Kidney epithelial cell (primary cell): Measurements from ENCODE around the gene PRODH. TPM values are rescaled to one million over a fixed set of nuclear protein-coding genes. Genes with fewer than 3 reads are reported as not detected.

ENCODE experiments used
- DNase-seq: peaks from one replicate; pipeline ENCODE4 v3.0.0-alpha.2; 2010; ENCODE audit warnings: low read depth
- H3K27me3 ChIP-seq: 2 replicates; pipeline ENCODE4 v1.6.0; 2011; ENCODE audit warnings: low read length; ENCODE audit not compliant: control insufficient read depth, insufficient read depth
- H3K36me3 ChIP-seq: 2 replicates; pipeline ENCODE4 v1.5.1; 2011; ENCODE audit warnings: low read length; ENCODE audit not compliant: control insufficient read depth, insufficient read depth
- H3K4me3 ChIP-seq: 2 replicates; pipeline ENCODE4 v1.5.1; 2011; ENCODE audit warnings: low read depth, mild to moderate bottlenecking, control low read depth, low read length
- total RNA-seq: library from RNA; depleted of rRNA; stranded (reverse); fragments of >200 nt; gene quantifications from 2 replicates; pipeline ENCODE4 v1.2.3, GENCODE V29; 2015
- TF ChIP-seq, protein P1 (sequence below): IDR thresholded peaks from 2 replicates; pipeline ENCODE4 v1.5.1; 2011; ENCODE audit warnings: mild to moderate bottlenecking, moderate library complexity, low read length, control low read depth, inconsistent platforms; ENCODE audit not compliant: insufficient read depth, poor library complexity, severe bottlenecking

PRODH gene
- total RNA-seq, 1 donor from 2014 or later = 5.2 TPM

DNA sequence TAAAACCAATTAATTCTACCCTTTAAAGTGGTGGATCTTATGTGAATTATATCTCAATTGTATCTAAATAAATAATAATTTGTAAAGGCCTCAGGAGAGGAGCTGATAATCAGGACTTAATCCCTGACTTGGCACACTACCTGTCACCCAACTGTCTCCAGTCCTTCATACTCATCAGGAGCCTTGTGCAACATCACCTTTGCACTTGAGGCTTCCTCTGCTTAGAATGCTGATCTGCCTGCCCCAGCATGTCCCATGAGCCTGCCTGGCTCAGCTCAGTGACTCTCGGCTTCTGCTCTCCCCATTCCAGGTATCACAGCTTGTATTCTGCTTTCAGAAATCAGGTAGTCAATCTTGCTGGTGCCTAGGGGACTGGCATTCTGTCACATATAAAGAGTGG is 43.9 kb upstream of the PRODH start:
- Histone ChIP-seq H3K27me3 (no peaks in the 10 kb centered on the region), H3K4me3 (no peak overlapping the region), H3K36me3 (no peaks in the 10 kb centered on the region)
- DNase-seq = no peak
- TF ChIP-seq, protein P1, sequence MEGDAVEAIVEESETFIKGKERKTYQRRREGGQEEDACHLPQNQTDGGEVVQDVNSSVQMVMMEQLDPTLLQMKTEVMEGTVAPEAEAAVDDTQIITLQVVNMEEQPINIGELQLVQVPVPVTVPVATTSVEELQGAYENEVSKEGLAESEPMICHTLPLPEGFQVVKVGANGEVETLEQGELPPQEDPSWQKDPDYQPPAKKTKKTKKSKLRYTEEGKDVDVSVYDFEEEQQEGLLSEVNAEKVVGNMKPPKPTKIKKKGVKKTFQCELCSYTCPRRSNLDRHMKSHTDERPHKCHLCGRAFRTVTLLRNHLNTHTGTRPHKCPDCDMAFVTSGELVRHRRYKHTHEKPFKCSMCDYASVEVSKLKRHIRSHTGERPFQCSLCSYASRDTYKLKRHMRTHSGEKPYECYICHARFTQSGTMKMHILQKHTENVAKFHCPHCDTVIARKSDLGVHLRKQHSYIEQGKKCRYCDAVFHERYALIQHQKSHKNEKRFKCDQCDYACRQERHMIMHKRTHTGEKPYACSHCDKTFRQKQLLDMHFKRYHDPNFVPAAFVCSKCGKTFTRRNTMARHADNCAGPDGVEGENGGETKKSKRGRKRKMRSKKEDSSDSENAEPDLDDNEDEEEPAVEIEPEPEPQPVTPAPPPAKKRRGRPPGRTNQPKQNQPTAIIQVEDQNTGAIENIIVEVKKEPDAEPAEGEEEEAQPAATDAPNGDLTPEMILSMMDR = no peak

DNA sequence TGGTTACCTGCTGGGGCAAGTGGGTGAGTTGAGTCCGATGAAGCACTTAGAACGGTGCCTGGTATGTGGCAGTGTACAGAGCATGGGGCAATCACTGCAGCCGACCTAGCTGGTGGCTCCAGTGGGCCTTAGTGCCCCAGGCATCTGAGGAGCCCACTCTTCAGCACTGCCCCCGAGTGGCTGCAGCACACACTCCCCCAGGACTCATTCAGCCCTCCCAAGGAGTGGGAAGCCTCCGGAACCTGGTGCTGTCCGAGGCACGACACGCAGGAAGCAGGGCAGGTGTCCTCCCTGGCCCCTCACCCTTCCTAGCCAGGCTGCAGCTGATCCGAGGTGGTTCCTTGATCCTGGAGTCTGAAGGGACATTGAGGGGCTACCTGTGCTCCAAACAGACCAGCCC is 42.4 kb upstream of the PRODH start:
- H3K36me3 ChIP-seq = no peaks in the 10 kb centered on the region
- H3K27me3 ChIP-seq = peaks cover 2% of the 10 kb centered on the region
- no peak for DNase-seq
- H3K4me3 ChIP-seq = no peak overlapping the region
- TF ChIP-seq, protein P1 = no peak

DNA sequence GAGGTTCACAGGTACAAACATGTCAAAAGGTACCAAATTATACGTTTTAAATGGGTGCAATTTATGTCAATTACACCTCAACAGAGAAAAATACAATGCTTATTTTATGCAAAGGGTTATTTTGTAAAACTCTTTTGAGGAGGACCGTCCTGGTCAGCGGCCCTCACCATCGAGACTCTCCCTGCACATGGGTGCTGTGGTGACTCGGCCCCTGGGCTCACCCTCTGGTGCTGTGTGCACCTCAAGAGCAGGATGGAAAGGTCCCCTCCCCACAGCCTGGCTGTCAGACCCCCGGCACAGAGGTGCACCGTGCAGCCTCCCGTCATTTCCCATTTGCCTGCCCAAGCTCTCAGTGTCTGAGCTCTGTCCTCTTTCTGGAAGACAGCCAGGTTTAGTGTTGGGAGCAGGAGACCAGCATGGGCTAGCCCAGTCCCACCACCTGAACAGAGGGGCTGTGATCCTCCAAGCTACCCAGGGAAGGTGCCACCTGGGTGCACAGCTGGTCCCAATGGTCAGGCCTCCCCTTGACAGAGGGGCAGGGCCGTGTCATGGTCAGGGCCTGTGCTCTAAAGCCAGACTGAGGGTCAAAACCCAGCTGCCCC is 41.8 kb upstream of the PRODH start:
- TF ChIP-seq, protein P1 = no peak
- no peak for DNase-seq
- H3K36me3 ChIP-seq = no peaks in the 10 kb centered on the region
- peaks cover 2% of the 10 kb centered on the region for H3K27me3 ChIP-seq
- H3K4me3 ChIP-seq = no peak overlapping the region

DNA sequence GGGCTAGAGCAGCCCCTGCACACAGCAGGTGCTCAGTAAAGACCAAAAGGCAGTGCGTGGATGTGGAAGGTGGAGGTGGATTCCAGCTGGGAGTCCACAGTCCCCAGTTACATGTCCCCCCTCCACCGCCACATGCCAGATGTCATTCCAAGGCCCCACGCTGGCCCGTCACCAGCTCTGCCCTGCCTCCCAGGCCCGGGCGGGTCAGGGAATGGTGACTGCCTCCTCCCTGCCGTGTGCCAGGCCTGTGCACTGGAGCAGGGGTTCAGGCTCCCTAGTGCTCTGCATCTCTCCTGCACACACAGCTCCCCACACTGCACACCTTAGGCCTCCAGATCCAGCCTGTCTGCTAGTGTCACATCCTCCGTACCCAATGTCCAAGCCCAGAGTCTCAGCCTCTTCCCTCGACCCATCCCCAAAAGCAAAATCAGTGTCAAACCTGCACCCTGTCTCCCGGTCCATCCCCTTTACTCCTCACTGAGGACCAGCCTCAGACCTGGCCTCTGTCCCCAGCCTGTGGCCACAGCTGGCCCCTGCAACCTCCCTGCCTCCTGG is 40.2 kb upstream of the PRODH start:
- no peaks in the 10 kb centered on the region for H3K36me3 ChIP-seq
- no peak overlapping the region for H3K4me3 ChIP-seq
- TF ChIP-seq, protein P1 = no peak
- H3K27me3 ChIP-seq = peaks cover 8% of the 10 kb centered on the region
- no peak for DNase-seq

DNA sequence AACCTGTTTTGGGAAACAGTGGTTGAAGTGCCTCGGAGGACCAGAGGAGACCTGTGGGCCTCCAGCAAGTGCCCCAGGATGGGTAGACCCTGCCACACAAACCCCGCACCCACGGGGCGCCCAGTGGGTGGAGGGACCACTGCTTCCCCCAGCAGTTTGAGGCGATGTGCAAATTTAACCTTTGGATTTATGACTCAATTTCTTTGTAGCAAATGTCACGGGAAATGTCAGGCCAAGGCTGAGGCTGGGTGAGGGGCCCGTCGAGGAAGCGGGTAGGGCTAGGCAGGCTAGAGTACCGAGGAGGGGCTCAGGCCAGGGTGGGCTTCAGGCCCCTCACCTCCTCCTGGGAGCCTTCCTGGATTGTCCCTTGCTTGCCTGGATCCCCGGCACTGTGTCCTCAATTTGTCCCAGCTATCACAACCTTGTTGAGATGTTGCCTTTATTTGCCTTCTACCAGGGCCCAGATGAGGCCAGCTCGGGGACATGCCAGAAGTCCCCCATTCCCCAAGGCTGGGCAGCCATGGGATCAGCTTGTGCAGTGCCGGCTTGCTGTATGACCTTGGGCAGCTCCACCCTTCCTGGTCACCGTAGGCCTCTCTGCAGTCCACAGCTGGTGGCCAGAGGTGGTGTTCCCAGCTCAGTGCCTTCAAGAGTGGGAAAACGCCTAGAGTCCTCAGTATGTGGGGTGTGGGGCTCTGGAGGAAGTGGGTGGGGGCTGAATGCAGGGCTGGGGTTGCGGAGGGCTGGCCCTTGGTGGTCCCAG is 39.5 kb upstream of the PRODH start:
- peaks cover 14% of the 10 kb centered on the region for H3K27me3 ChIP-seq
- H3K4me3 ChIP-seq = no peak overlapping the region
- DNase-seq = no peak
- no peaks in the 10 kb centered on the region for H3K36me3 ChIP-seq
- TF ChIP-seq, protein P1 = no peak
